ENCODE measurements around the gene PBXIP1.

Gene PBXIP1

GRCh38 chr1:154972213-154972516, 16.3 kb upstream of the PBXIP1 start:
- no peak for DNase-seq

GRCh38 chr1:154971341-154971998, 15.6 kb upstream of the PBXIP1 start:
- no peak for DNase-seq

- no peak for DNase-seq
These were observed 14.9 kb upstream of the PBXIP1 start, which contains the start of gene SHC1 for GRCh38 chr1:154970631-154971340. Gene SHC1 (minus strand): TSS chr1:154970747. CDS start chr1:154970526, 221 bp downstream.

- DNase-seq, result no peak
These were observed 14.1 kb upstream of the PBXIP1 start for GRCh38 chr1:154969860-154970452.

GRCh38 chr1:154969246-154969645, 13.3 kb upstream of the PBXIP1 start:
- DNase-seq, result no peak

GRCh38 chr1:154968731-154969130, 12.8 kb upstream of the PBXIP1 start:
- no peak for DNase-seq

DNA sequence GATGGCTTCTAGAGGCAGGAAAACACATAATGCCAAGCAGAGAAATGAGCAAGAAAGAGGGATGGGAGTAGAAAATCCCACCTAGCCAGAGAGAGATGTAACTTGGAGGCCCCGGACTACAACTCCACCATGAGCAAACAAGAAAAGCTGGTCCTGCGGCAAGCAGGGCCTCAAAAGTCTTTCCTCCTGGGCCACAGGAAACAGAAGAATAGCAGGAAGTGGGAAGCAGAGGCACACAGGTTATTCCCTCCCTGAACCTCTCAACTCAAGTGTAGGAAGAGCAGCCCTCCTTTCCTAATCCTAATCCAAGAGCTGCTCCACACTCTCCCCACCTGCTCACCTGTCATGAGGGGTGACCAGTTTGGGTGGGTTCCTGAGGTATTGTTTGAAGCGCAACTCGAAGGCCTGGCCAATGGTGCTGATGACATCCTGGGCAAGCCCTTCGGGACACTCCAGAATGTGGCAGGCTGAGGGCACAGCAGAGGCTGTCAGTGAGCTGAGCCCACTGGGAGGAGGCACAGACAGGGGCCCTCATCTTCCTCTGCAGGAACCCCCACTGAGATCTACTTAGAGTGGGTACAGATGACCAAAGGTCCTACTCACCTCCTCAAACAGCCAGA, 11.5 kb upstream of the PBXIP1 start:
- no peak for DNase-seq

- DNase-seq, result no peak
These were observed 10.2 kb upstream of the PBXIP1 start for GRCh38 chr1:154966111-154966510.

DNA sequence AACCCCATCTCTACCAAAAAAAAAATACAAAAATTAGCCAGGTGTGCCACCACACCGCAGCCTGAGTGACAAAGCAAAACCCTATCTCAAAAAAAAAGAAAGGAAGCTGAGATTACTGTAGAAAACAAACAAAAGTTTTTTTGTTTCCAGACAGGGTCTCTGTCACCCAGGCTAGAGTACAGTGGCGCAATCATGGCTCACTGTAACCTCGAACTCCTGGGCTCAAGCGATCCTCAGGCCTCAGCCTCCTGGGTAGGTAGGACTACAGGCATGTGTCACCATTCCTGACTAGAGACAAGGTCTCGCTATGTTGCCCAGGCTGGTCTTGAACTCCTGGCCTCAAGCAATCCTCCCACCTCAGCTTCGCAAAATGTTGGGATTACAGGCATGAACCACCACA, 8.5 kb upstream of the PBXIP1 start:
- no peak for DNase-seq

DNA sequence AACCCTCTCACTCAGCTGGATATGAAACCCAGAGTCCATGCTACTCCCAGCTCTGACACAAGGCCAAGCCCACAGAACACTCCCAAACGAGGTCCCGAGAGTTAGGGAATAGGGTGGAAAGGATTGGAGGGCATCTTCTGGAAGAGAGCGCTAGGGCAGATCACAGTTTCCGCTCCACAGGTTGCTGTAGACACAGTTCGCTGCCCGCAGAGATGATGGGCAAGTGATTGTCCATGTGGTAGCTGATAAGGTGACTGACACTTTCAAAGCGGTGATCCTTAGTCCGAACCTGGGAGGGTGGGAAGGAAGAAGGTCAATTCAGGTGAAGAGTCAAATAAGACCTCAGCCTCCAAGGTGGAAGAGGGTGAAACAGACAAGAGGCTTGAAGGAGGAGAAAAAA, 7.7 kb upstream of the PBXIP1 start:
- DNase-seq, result no peak

- DNase-seq, result no peak
These were observed 7.0 kb upstream of the PBXIP1 start for GRCh38 chr1:154962795-154963330.

DNA sequence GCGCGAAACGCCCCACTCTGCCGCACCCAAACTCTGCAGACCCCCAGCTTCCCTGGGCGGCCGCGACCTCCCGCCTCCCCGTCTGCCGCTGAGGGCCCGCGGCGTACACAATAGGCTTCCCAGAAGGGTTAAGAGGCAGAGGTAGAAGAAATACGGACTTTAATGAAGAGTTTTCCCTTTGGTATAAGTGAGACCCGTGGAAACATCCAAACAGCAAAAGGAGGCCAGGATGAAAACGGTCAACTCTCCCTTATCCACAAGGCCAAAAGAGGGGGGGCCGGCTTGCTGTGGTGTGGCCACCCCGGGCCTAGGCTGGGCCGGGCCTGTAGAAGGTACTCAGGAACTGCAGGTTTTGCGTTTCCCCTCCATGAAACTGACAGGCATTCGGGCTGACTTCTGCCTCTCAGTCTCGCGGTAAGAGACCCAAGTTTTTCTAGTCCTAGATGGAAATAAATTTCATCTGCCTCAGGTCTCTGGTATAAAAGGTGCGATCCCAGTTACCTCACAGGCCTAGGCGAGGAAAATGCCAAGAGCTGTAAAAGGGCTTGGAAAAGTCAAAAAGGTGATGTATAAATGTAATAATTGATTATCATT, 6.4 kb upstream of the PBXIP1 start:
- DNase-seq, result peak in 2 of 3 experiments; percentile 74 to 76

DNA sequence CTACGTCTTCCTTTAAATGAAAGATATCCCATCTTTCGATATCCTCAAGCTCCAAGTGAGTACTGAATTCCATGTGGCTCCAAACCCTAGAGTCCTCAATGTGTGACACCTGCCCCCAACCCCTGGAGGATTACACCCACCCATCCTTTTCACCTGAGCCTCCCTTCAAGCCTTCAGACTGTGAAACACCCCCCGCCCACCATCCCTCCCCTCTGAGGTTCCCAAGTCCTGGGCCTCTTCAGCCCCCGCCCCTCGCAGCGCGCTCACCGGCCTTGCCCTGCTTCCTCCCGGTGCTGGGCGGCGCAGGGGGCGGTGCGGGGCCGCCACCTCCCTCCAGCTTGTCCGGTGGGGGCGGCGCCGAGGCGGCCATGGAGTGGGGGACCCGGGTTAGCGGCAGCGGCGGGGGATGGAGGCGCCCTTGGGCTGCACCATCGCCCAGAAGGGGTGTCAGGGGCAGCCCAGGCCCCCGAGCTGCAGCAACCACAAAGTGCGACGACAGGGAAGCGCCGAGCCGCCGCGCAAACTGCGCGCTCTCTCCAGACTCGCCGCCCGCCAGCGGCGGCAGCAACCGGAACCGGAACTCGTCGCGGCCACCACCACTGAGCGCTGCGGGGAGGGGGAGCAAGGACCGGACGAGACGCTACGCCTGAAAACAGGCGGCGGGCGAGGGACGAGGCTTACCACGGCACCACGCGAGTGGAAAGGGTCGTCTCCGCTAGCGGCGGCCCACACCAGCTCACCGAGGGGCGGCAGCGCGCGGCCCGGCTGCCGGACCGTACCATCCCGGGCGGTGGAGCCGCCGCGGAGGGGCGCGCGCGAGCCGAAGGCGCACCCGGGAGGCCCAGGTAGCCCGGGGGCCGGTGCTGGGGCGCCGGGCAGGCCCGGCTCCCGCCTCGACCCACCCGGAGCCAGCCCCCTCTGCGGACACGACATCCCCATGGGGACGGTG, 5.6 kb upstream of the PBXIP1 start, which contains the start of gene PYGO2:
TSS of gene PYGO2 (minus strand) at position 576 of the 949 bp plus-strand sequence. CDS start at position 370, 206 bp downstream.
- DNase-seq, result peak; percentile 86 to 91 (median 90)

- DNase-seq, result no peak
These were observed 4.7 kb upstream of the PBXIP1 start for GRCh38 chr1:154960446-154961136.

GRCh38 chr1:154959426-154959780, 3.5 kb upstream of the PBXIP1 start:
- DNase-seq, result no peak

GRCh38 chr1:154958681-154959425, 3.0 kb upstream of the PBXIP1 start:
- DNase-seq, result no peak

GRCh38 chr1:154958036-154958435, 2.1 kb upstream of the PBXIP1 start:
- DNase-seq, result no peak

DNA sequence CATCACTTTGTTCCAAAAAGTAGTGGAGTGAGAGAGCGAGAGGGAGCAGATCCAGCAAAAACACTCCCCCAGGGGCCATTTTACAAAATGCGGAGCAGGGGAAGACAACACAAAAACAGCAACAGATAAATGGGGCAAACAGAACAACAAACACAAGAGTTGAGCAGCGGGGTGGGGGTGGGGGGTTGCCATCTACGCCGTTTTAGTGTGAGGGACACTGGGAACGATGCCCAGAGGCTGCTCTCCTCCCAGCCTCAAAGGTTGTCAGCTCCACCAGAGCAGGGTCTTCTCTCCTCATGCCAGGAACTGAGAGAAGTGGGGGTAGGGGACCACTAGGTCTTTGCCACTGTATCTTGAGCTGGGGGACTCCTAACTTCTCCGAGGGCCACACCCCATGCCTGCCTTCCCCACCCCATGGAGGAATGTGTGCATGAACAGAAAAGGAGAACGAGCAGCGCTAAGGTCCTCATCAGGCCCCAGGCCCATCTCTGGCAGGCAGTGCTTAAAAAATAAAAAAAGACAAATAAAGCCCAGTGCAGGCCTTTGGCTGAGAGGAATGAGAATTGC, 1.3 kb upstream of the PBXIP1 start:
- DNase-seq, result no peak

DNA sequence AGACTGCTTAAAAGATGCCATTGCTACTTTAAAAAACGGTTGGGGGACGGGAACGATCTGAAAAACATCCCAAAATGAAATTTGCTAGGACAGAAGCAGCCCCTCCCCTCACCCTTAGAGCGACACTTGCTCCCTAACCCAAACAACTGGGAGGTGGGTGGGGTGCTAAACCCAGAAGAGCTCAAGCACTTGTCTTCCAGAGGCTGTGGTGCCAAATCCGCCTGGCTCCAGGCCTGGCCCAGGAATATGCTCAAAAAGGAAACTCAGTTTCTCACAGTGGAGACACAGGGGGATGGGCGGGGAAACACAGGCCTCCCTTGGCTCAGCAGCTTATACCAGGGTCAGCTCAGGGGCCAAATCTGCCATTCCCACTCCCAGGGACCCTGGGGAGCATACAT, 644 bp upstream of the PBXIP1 start:
- peak in 1 of 3 experiments; percentile 44 for DNase-seq

All from NCI-H1417 (cell line).